NCI-H2227 (cell line): ENCODE measurements around the gene ITGB5.
"Not testable (repeated sequence)": the region's sequence is repeated elsewhere in the genome, so short reads cannot be mapped to it uniquely, and the experiment has no call there.

Source experiments
- DNase-seq: peaks from one replicate; lab custom pipeline; 2025; ENCODE audit not compliant: unreplicated experiment; lab: John Stamatoyannopoulos, UW

ITGB5 gene

GRCh38 chr3:124791142-124791541 is 96.0 kb downstream of the ITGB5 start:
- no peak for DNase-seq

GRCh38 chr3:124789103-124789502 is 98.1 kb downstream of the ITGB5 start:
- DNase-seq, result not testable (repeated sequence)

GRCh38 chr3:124788254-124788745 is 98.9 kb downstream of the ITGB5 start:
- DNase-seq, result no peak

- DNase-seq, result no peak
Measured at GRCh38 chr3:124787476-124788195, 99.5 kb downstream of the ITGB5 start.

- DNase-seq, result no peak
Measured at GRCh38 chr3:124786511-124787241, 100.5 kb downstream of the ITGB5 start.

GRCh38 chr3:124785973-124786372 is 101.2 kb downstream of the ITGB5 start:
- no peak for DNase-seq

GRCh38 chr3:124784686-124785382 is 102.3 kb downstream of the ITGB5 start:
- DNase-seq, result no peak

- DNase-seq, result no peak
Measured at GRCh38 chr3:124783696-124784095, 103.5 kb downstream of the ITGB5 start.

GRCh38 chr3:124782377-124782712 is 104.8 kb downstream of the ITGB5 start:
- not testable (repeated sequence) for DNase-seq

GRCh38 chr3:124781476-124782376 is 105.4 kb downstream of the ITGB5 start:
- DNase-seq, result no peak

- no peak for DNase-seq
Measured at GRCh38 chr3:124780761-124781475, 106.2 kb downstream of the ITGB5 start.

- no peak for DNase-seq
Measured at GRCh38 chr3:124780356-124780755, 106.8 kb downstream of the ITGB5 start.

- no peak for DNase-seq
Measured at GRCh38 chr3:124779751-124780191, 107.4 kb downstream of the ITGB5 start.

- no peak for DNase-seq
Measured at GRCh38 chr3:124779116-124779515, 108.0 kb downstream of the ITGB5 start.

GRCh38 chr3:124777762-124778470 is 109.2 kb downstream of the ITGB5 start:
- no peak for DNase-seq

GRCh38 chr3:124776856-124777255 is 110.3 kb downstream of the ITGB5 start:
- DNase-seq, result no peak

- no peak for DNase-seq
Measured at GRCh38 chr3:124775877-124776276, 111.3 kb downstream of the ITGB5 start.

- DNase-seq, result no peak
Measured at GRCh38 chr3:124774841-124775402, 112.2 kb downstream of the ITGB5 start.

GRCh38 chr3:124774327-124774718 is 112.8 kb downstream of the ITGB5 start:
- DNase-seq, result no peak
